ENCODE results near the gene MATCAP1. TPM values are rescaled to one million over a fixed set of nuclear protein-coding genes. Genes with fewer than 3 reads are reported as not detected.

The MATCAP1 gene
- total and polyA plus RNA-seq, 10 of the 15 experiments (the other 5 are each of a cell fraction or from before 2014, with no cell fraction given): 2.8 to 25.8 (median 8.6) TPM

DNA sequence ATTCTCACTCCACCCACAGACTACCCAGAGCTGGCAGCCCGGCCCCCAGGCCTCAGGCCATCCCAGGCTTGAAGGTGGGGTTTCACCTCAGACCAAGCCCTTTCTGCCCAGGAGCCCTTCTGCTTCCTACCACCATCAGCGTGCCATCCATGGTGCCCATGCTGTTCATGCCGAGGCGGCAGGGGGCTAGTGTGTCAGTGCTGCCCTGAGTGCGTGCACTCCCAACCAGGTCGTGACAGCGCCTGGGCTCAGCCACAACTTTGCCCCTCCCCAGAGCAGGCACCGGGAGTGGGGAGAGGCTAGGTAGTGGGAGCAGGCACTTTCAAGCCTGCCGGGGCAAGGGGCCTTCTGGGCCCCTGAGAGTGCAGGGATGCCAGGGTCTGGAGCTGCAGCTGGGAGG lies 41.4 kb downstream of the MATCAP1 start:
- H3K27ac ChIP-seq (ENCODE audit: control insufficient read depth, insufficient read depth): no peak overlapping the region
- no peak overlapping the region for H2AFZ ChIP-seq (ENCODE audit: control insufficient read depth, low read depth, low read length)
- H3K9me3 ChIP-seq (replicated peaks; ENCODE audit: control insufficient read depth, insufficient read depth, low read length): no peaks in the 10 kb centered on the region
- DNase-seq (ENCODE audit: low read depth, low spot score) (no peak), ATAC-seq (no peak), FAIRE-seq (no peak)
- CTCF ChIA-PET: no interaction called here
- no peaks in the 10 kb centered on the region for H3K4me1 ChIP-seq (ENCODE audit: control insufficient read depth, insufficient read depth, low read length)
- no peaks in the 10 kb centered on the region for H3K27me3 ChIP-seq (replicated peaks in 1 of 2; ENCODE audit: control insufficient read depth in 2 of 2, insufficient read depth in 2 of 2, low read length in 1 of 2)
- RAD21 ChIA-PET (ENCODE audit: unreplicated experiment): interaction anchor here (1.4 to 1.5 kb wide), 2 partner anchors 13 to 125 kb away, joined by 3 to 4 read pairs; no protein-coding TSS in a partner anchor
- no peaks in the 10 kb centered on the region for H4K20me1 ChIP-seq (ENCODE audit: control insufficient read depth, insufficient read depth)
- TF ChIP-seq POLR2A (IDR thresholded peaks at IDR 0.05; ENCODE audit: low read depth, low read length): peak; percentile 36; the same call in 1 of the 2 replicates
- no peak for TF ChIP-seq RAD51 (IDR thresholded peaks at IDR 0.05)
- no peak for TF ChIP-seq NKRF (conservative IDR thresholded peaks at IDR 0.05)
- TF ChIP-seq, protein P1, sequence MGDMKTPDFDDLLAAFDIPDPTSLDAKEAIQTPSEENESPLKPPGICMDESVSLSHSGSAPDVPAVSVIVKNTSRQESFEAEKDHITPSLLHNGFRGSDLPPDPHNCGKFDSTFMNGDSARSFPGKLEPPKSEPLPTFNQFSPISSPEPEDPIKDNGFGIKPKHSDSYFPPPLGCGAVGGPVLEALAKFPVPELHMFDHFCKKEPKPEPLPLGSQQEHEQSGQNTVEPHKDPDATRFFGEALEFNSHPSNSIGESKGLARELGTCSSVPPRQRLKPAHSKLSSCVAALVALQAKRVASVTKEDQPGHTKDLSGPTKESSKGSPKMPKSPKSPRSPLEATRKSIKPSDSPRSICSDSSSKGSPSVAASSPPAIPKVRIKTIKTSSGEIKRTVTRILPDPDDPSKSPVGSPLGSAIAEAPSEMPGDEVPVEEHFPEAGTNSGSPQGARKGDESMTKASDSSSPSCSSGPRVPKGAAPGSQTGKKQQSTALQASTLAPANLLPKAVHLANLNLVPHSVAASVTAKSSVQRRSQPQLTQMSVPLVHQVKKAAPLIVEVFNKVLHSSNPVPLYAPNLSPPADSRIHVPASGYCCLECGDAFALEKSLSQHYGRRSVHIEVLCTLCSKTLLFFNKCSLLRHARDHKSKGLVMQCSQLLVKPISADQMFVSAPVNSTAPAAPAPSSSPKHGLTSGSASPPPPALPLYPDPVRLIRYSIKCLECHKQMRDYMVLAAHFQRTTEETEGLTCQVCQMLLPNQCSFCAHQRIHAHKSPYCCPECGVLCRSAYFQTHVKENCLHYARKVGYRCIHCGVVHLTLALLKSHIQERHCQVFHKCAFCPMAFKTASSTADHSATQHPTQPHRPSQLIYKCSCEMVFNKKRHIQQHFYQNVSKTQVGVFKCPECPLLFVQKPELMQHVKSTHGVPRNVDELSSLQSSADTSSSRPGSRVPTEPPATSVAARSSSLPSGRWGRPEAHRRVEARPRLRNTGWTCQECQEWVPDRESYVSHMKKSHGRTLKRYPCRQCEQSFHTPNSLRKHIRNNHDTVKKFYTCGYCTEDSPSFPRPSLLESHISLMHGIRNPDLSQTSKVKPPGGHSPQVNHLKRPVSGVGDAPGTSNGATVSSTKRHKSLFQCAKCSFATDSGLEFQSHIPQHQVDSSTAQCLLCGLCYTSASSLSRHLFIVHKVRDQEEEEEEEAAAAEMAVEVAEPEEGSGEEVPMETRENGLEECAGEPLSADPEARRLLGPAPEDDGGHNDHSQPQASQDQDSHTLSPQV (IDR thresholded peaks at IDR 0.05): no peak
- intact Hi-C loops (cut with micrococcal nuclease; ENCODE audit: unreplicated experiment): no loop called here
- SMC1A ChIA-PET (ENCODE audit: uncharacterized antibody, unreplicated experiment): interaction anchor here (1.2 to 1.7 kb wide), 2 partner anchors 9 to 15 kb away, joined by 3 to 6 read pairs; no protein-coding TSS in a partner anchor
- WGBS (ENCODE audit: insufficient coverage, insufficient replicate concordance, low lambda C conversion rate, missing lambda C conversion rate): 95% methylated on average over 9 of the region's 9 CpGs
- no peak overlapping the region for H3K4me3 ChIP-seq
- no peak overlapping the region for H3K4me2 ChIP-seq (ENCODE audit: control insufficient read depth, insufficient read depth)
- in situ Hi-C loops (cut with MboI): no loop called here
- BruUV-seq (replicated peaks): no TSS peak
- H3K9ac ChIP-seq (ENCODE audit: control insufficient read depth, insufficient read depth, low read length): no peak overlapping the region
- H3K36me3 ChIP-seq (ENCODE audit: control insufficient read depth in 2 of 2, insufficient read depth in 2 of 2, low read length in 1 of 2): peaks cover 26 to 31% of the 10 kb centered on the region in 2 experiments; a peak in 3 of 4 replicates
- POLR2A ChIA-PET: no interaction called here
- no peaks in the 10 kb centered on the region for H3K79me2 ChIP-seq (ENCODE audit: control insufficient read depth, insufficient read depth, low read length)
